HepG2 (cell line): ENCODE data around the gene AHNAK. TPM values are rescaled to one million over a fixed set of nuclear protein-coding genes. Genes with fewer than 3 reads are reported as not detected.
A peak's percentile ranks its signal among the peaks of the same experiment; 100 is the strongest.

Experiments
- FOSL2 ChIP-seq: sonication (generic); formaldehyde crosslinking; IDR thresholded peaks from 2 replicates; pipeline ENCODE4 v1.4.0; 2020; ENCODE audit warnings: missing genetic modification reagents
- JUN ChIP-seq: sonication (generic); formaldehyde crosslinking; IDR thresholded peaks from 2 replicates; pipeline ENCODE4 v1.4.0; 2020; ENCODE audit warnings: mild to moderate bottlenecking, missing genetic modification reagents
- KLF16 ChIP-seq, 2 experiments: sonication (generic) in 1 of 2; formaldehyde crosslinking in 1 of 2; IDR thresholded peaks; 2 replicates each; pipeline versions ENCODE4 v1.6.1 to v1.8.0; 2016 to 2023; ENCODE audit warnings: missing genetic modification reagents in 2 of 2, missing compliant biosample characterization in 1 of 2
- NCOR1 ChIP-seq: fragments of 200-600 bp; sonication (generic); IDR thresholded peaks from 2 replicates; pipeline ENCODE4 v1.7.0; 2017; ENCODE audit warnings: antibody characterized with exemption, low read length, borderline replicate concordance
- NFIC ChIP-seq: IDR thresholded peaks from 2 replicates; pipeline ENCODE4 v1.6.1; 2012; ENCODE audit warnings: mild to moderate bottlenecking, low read length, inconsistent platforms
- ONECUT2 ChIP-seq: sonication (generic); formaldehyde crosslinking; IDR thresholded peaks from 2 replicates; pipeline ENCODE4 v1.4.0; 2020; ENCODE audit warnings: missing genetic modification reagents
- RFXAP ChIP-seq: sonication (generic); formaldehyde crosslinking; IDR thresholded peaks from 2 replicates; pipeline ENCODE4 v1.4.0; 2020; ENCODE audit warnings: missing genetic modification reagents, borderline replicate concordance
- SATB2 ChIP-seq: sonication (generic); formaldehyde crosslinking; IDR thresholded peaks from 2 replicates; pipeline ENCODE4 v1.5.0; 2020; ENCODE audit warnings: missing genetic modification reagents
- SNAPC5 ChIP-seq: sonication (generic); formaldehyde crosslinking; IDR thresholded peaks from 2 replicates; pipeline ENCODE4 v1.8.1; 2023; ENCODE audit warnings: mild to moderate bottlenecking, missing genetic modification reagents, borderline replicate concordance
- SPEN ChIP-seq: sonication (generic); formaldehyde crosslinking; IDR thresholded peaks from 2 replicates; pipeline ENCODE4 v1.5.1; 2020; ENCODE audit warnings: low read depth, mild to moderate bottlenecking, missing genetic modification reagents
- THRA ChIP-seq: sonication (generic); formaldehyde crosslinking; IDR thresholded peaks from 2 replicates; pipeline ENCODE4 v1.4.0; 2020; ENCODE audit warnings: missing genetic modification reagents, borderline replicate concordance
- ZFP36 ChIP-seq: fragments of 150-350 bp; IDR thresholded peaks from 2 replicates; pipeline ENCODE4 v1.6.1; 2018; ENCODE audit warnings: borderline replicate concordance, low read length, low read depth; ENCODE audit not compliant: partially characterized antibody
- ZFP41 ChIP-seq: sonication (generic); formaldehyde crosslinking; IDR thresholded peaks from 2 replicates; pipeline ENCODE4 v1.4.0; 2020; ENCODE audit warnings: mild to moderate bottlenecking, missing genetic modification reagents, borderline replicate concordance
- ZFY ChIP-seq: sonication (generic); formaldehyde crosslinking; IDR thresholded peaks from 2 replicates; pipeline ENCODE4 v1.4.0; 2020; ENCODE audit warnings: missing genetic modification reagents
- ZNF331 ChIP-seq: sonication (generic); formaldehyde crosslinking; IDR thresholded peaks from 2 replicates; pipeline ENCODE4 v1.4.0; 2020; ENCODE audit warnings: missing genetic modification reagents
- ZNF451 ChIP-seq: sonication (generic); formaldehyde crosslinking; IDR thresholded peaks from 2 replicates; pipeline ENCODE4 v1.5.0; 2020; ENCODE audit warnings: mild to moderate bottlenecking, missing genetic modification reagents
- ZNF644 ChIP-seq: IDR thresholded peaks from 2 replicates; pipeline ENCODE4 v1.6.1; 2016; ENCODE audit warnings: low read depth
- polyA plus RNA-seq, 8 experiments: library from polyadenylated mRNA; depleted of rRNA in 3 of 8; stranded (reverse) in 7 of 8; unstranded in 1 of 8; fragments of >200 nt; fragmentation: Illumina TruSeq in 4 of 8; extraction: Trizol in 4 of 8; gene quantifications; 2 replicates each; pipeline versions ENCODE4 v1.2.1 to v1.2.3, GENCODE V29; 2011 to 2016; ENCODE audit warnings: low read depth in 4 of 8, missing spikeins in 1 of 8, mixed read lengths in 1 of 8; ENCODE audit not compliant: insufficient read depth in 1 of 8
- total RNA-seq, 5 experiments: library from RNA; depleted of rRNA; stranded (reverse); fragments of >200 nt; fragmentation: Illumina TruSeq; extraction: Trizol; gene quantifications; 2 replicates each; pipeline ENCODE4 v1.2.3, GENCODE V29; 2016; ENCODE audit warnings: low read depth in 1 of 5
- TF ChIP-seq, protein P1 (sequence below): sonication (generic); formaldehyde crosslinking; conservative IDR thresholded peaks from 2 replicates; pipeline ENCODE4 v1.4.0; 2020; ENCODE audit warnings: missing genetic modification reagents
- TF ChIP-seq, protein P2 (sequence below): sonication (generic); formaldehyde crosslinking; IDR thresholded peaks from 2 replicates; pipeline ENCODE4 v1.5.0; 2020; ENCODE audit warnings: mild to moderate bottlenecking, missing genetic modification reagents
- TF ChIP-seq, protein P3 (sequence below): sonication (generic); formaldehyde crosslinking; IDR thresholded peaks from 2 replicates; pipeline ENCODE4 v1.4.0; 2020; ENCODE audit warnings: missing genetic modification reagents

AHNAK gene
- total and polyA plus RNA-seq, 2 of the 13 experiments (the other 11 are each of a cell fraction or from before 2014, with no cell fraction given), result 23.4 to 25.0 TPM

DNA sequence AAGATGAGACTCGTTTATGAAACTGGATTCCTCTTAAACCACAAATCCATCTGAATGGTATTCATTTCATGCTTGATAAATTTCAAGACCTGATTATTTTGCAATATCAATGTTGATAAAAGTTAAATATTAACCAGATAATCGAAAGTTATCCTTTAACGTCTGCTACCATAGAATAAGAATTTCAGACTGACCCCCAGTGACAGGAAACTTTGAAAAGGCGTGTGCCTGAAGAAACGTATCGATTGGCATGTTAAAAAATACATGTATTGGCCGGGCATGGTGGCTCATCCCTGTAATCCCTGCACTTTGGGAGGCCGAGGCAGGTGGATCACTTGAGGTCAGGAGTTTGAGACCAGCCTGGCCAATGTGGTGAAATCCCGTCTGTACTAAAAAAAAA is 113.9 kb downstream of the AHNAK start (continued):
- TF ChIP-seq NCOR1 (peak; percentile 67; the same call in 1 of the 2 replicates), THRA (CRISPR knock-in tag) (peak; percentile 56; the same call in 1 of the 2 replicates), ZFP41 (CRISPR knock-in tag) (no peak), NFIC (0 out of 2 replicates have a peak, but pooled peaks have one; percentile 41), JUN (CRISPR knock-in tag) (no peak), ZNF331 (peak; percentile 18; the same call in 1 of the 2 replicates), SPEN (no peak), RFXAP (CRISPR knock-in tag) (no peak), FOSL2 (peak; percentile 48; the same call in 1 of the 2 replicates), ZNF644 (CRISPR knock-in tag) (0 out of 2 replicates have a peak, but pooled peaks have one; percentile 24), SATB2 (CRISPR knock-in tag) (no peak), SNAPC5 (CRISPR knock-in tag) (no peak), KLF16 (CRISPR knock-in tag; IDR thresholded peaks at IDR 0.05) (peak in 1 of 2 experiments; percentile 51; a peak in 1 of 4 replicates), ZFP36 (no peak), ZFY (no peak), ONECUT2 (peak; percentile 94), ZNF451 (CRISPR knock-in tag) (no peak)
- TF ChIP-seq, protein P1, sequence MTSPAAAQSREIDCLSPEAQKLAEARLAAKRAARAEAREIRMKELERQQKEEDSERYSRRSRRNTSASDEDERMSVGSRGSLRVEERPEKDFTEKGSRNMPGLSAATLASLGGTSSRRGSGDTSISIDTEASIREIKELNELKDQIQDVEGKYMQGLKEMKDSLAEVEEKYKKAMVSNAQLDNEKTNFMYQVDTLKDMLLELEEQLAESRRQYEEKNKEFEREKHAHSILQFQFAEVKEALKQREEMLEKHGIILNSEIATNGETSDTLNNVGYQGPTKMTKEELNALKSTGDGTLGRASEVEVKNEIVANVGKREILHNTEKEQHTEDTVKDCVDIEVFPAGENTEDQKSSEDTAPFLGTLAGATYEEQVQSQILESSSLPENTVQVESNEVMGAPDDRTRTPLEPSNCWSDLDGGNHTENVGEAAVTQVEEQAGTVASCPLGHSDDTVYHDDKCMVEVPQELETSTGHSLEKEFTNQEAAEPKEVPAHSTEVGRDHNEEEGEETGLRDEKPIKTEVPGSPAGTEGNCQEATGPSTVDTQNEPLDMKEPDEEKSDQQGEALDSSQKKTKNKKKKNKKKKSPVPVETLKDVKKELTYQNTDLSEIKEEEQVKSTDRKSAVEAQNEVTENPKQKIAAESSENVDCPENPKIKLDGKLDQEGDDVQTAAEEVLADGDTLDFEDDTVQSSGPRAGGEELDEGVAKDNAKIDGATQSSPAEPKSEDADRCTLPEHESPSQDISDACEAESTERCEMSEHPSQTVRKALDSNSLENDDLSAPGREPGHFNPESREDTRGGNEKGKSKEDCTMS (CRISPR knock-in tag), result no peak
- TF ChIP-seq, protein P2, sequence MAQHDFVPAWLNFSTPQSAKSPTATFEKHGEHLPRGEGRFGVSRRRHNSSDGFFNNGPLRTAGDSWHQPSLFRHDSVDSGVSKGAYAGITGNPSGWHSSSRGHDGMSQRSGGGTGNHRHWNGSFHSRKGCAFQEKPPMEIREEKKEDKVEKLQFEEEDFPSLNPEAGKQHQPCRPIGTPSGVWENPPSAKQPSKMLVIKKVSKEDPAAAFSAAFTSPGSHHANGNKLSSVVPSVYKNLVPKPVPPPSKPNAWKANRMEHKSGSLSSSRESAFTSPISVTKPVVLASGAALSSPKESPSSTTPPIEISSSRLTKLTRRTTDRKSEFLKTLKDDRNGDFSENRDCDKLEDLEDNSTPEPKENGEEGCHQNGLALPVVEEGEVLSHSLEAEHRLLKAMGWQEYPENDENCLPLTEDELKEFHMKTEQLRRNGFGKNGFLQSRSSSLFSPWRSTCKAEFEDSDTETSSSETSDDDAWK (CRISPR knock-in tag), result no peak
- TF ChIP-seq, protein P3, sequence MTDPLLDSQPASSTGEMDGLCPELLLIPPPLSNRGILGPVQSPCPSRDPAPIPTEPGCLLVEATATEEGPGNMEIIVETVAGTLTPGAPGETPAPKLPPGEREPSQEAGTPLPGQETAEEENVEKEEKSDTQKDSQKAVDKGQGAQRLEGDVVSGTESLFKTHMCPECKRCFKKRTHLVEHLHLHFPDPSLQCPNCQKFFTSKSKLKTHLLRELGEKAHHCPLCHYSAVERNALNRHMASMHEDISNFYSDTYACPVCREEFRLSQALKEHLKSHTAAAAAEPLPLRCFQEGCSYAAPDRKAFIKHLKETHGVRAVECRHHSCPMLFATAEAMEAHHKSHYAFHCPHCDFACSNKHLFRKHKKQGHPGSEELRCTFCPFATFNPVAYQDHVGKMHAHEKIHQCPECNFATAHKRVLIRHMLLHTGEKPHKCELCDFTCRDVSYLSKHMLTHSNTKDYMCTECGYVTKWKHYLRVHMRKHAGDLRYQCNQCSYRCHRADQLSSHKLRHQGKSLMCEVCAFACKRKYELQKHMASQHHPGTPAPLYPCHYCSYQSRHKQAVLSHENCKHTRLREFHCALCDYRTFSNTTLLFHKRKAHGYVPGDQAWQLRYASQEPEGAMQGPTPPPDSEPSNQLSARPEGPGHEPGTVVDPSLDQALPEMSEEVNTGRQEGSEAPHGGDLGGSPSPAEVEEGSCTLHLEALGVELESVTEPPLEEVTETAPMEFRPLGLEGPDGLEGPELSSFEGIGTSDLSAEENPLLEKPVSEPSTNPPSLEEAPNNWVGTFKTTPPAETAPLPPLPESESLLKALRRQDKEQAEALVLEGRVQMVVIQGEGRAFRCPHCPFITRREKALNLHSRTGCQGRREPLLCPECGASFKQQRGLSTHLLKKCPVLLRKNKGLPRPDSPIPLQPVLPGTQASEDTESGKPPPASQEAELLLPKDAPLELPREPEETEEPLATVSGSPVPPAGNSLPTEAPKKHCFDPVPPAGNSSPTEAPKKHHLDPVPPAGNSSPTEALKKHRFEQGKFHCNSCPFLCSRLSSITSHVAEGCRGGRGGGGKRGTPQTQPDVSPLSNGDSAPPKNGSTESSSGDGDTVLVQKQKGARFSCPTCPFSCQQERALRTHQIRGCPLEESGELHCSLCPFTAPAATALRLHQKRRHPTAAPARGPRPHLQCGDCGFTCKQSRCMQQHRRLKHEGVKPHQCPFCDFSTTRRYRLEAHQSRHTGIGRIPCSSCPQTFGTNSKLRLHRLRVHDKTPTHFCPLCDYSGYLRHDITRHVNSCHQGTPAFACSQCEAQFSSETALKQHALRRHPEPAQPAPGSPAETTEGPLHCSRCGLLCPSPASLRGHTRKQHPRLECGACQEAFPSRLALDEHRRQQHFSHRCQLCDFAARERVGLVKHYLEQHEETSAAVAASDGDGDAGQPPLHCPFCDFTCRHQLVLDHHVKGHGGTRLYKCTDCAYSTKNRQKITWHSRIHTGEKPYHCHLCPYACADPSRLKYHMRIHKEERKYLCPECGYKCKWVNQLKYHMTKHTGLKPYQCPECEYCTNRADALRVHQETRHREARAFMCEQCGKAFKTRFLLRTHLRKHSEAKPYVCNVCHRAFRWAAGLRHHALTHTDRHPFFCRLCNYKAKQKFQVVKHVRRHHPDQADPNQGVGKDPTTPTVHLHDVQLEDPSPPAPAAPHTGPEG (CRISPR knock-in tag), result no peak
